ENCODE data around the gene ITGAL. TPM values are rescaled to one million over a fixed set of nuclear protein-coding genes. Genes with fewer than 3 reads are reported as not detected.
A peak's percentile ranks its signal among the peaks of the same experiment; 100 is the strongest.

ITGAL gene
- total and polyA plus RNA-seq, 2 of the 13 experiments (the other 11 are each of a cell fraction or from before 2014, with no cell fraction given) = 0.86 to 1.2 TPM

DNA sequence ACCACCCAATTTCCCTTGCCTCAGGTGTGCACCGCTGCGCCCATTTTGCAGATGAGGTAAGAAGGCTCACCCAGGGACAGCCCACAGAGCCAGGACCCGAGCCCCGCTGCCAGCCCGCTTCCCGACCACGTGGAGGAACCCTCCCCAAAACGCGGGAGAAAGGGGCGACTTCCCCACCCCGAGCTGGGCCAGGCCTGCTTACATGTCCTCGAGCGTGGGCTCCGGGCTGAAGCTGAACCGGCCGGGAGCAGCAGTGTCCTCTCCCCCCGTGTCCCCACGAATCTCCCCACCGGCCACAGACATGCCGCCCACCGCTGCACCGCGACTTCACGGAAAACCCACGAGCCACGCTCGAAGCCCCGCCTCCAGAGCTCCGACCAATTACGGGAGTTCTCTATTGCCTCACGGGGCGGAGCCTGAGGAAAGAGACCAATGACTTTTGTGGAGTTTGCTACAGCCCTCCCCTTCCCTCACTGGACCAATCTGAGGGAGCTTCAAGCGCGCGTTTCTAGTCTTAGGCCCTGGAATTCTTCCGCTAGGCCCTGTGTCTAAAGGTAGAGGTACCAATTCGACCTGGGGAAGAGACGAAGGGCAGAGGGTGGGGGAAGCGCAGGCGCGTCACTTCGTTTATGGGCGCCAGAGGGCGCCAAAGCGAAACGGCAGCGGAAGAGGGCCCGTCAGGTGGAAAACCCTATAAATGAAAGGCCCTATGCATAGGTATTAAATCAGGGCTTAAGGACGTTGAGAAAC is 42.7 kb upstream of the ITGAL start, which contains the start of gene DCTPP1 (continued):
- TF ChIP-seq, protein P1, sequence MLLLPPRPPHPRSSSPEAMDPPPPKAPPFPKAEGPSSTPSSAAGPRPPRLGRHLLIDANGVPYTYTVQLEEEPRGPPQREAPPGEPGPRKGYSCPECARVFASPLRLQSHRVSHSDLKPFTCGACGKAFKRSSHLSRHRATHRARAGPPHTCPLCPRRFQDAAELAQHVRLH (CRISPR knock-in tag; IDR thresholded peaks at IDR 0.05; ENCODE audit: borderline replicate concordance, low read depth) = peak; percentile 83
- TF ChIP-seq, protein P2, sequence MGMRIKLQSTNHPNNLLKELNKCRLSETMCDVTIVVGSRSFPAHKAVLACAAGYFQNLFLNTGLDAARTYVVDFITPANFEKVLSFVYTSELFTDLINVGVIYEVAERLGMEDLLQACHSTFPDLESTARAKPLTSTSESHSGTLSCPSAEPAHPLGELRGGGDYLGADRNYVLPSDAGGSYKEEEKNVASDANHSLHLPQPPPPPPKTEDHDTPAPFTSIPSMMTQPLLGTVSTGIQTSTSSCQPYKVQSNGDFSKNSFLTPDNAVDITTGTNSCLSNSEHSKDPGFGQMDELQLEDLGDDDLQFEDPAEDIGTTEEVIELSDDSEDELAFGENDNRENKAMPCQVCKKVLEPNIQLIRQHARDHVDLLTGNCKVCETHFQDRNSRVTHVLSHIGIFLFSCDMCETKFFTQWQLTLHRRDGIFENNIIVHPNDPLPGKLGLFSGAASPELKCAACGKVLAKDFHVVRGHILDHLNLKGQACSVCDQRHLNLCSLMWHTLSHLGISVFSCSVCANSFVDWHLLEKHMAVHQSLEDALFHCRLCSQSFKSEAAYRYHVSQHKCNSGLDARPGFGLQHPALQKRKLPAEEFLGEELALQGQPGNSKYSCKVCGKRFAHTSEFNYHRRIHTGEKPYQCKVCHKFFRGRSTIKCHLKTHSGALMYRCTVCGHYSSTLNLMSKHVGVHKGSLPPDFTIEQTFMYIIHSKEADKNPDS (CRISPR knock-in tag; IDR thresholded peaks at IDR 0.05) = peak; percentile 78; the same call in 1 of the 2 replicates
- TF ChIP-seq ZNF616 (CRISPR knock-in tag; IDR thresholded peaks at IDR 0.05; ENCODE audit: low read depth) (0 out of 2 replicates have a peak, but pooled peaks have one; percentile 58), SMC3 (IDR thresholded peaks at IDR 0.05; ENCODE audit: low read length) (peak; percentile 91), RXRA (CRISPR knock-in tag; IDR thresholded peaks at IDR 0.05) (peak; percentile 80), ZSCAN12 (CRISPR knock-in tag; IDR thresholded peaks at IDR 0.05) (no peak), KDM4B (CRISPR knock-in tag; IDR thresholded peaks at IDR 0.05) (no peak), ZNF235 (CRISPR knock-in tag; IDR thresholded peaks at IDR 0.05; ENCODE audit: borderline replicate concordance) (peak; percentile 68; the same call in 1 of the 2 replicates), PPARG (CRISPR knock-in tag; conservative IDR thresholded peaks at IDR 0.05) (no peak; the same call in 1 of the 2 replicates), MTF1 (CRISPR knock-in tag; IDR thresholded peaks at IDR 0.05) (no peak), HDAC6 (IDR thresholded peaks at IDR 0.05; ENCODE audit: low read depth, low read length) (no peak), RXRB (CRISPR knock-in tag; IDR thresholded peaks at IDR 0.05; ENCODE audit: borderline replicate concordance) (peak; percentile 63; the same call in 1 of the 2 replicates), CBX5 (CRISPR knock-in tag; IDR thresholded peaks at IDR 0.05; ENCODE audit: borderline replicate concordance) (peak; percentile 81; the same call in 1 of the 2 replicates), ZNF329 (CRISPR knock-in tag; IDR thresholded peaks at IDR 0.05; ENCODE audit: low read depth) (no peak), SOX5 (CRISPR knock-in tag; IDR thresholded peaks at IDR 0.05; ENCODE audit: borderline replicate concordance) (peak; percentile 61; the same call in 1 of the 2 replicates), ZNF660 (CRISPR knock-in tag; IDR thresholded peaks at IDR 0.05; ENCODE audit: borderline replicate concordance, low read depth) (no peak), ZNF331 (CRISPR knock-in tag; IDR thresholded peaks at IDR 0.05) (peak; percentile 55; the same call in 1 of the 2 replicates), SP2 (CRISPR knock-in tag; IDR thresholded peaks at IDR 0.05) (peak; percentile 92), ZNF33A (CRISPR knock-in tag; IDR thresholded peaks at IDR 0.05; ENCODE audit: borderline replicate concordance) (no peak; the same call in 1 of the 2 replicates), U2AF1 (optimal IDR thresholded peaks at IDR 0.05; ENCODE audit: low read depth, low read length) (no peak)
- TF ChIP-seq, protein P3, sequence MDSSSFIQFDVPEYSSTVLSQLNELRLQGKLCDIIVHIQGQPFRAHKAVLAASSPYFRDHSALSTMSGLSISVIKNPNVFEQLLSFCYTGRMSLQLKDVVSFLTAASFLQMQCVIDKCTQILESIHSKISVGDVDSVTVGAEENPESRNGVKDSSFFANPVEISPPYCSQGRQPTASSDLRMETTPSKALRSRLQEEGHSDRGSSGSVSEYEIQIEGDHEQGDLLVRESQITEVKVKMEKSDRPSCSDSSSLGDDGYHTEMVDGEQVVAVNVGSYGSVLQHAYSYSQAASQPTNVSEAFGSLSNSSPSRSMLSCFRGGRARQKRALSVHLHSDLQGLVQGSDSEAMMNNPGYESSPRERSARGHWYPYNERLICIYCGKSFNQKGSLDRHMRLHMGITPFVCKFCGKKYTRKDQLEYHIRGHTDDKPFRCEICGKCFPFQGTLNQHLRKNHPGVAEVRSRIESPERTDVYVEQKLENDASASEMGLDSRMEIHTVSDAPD (CRISPR knock-in tag; IDR thresholded peaks at IDR 0.05) = peak; percentile 63; the same call in 1 of the 2 replicates
- TF ChIP-seq, protein P4, sequence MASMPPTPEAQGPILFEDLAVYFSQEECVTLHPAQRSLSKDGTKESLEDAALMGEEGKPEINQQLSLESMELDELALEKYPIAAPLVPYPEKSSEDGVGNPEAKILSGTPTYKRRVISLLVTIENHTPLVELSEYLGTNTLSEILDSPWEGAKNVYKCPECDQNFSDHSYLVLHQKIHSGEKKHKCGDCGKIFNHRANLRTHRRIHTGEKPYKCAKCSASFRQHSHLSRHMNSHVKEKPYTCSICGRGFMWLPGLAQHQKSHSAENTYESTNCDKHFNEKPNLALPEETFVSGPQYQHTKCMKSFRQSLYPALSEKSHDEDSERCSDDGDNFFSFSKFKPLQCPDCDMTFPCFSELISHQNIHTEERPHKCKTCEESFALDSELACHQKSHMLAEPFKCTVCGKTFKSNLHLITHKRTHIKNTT (CRISPR knock-in tag; IDR thresholded peaks at IDR 0.05) = no peak
